Measurements from ENCODE around the gene TBX6.

TBX6 gene

GRCh38 chr16:30084096-30084815, 7.5 kb downstream of the TBX6 start:
- Histone ChIP-seq H4K20me1 (peaks cover 20 to 76% (median 51%) of the 10 kb centered on the region in 11 experiments; a peak in 21 of 22 replicates), H3K36me3 (peaks cover 64 to 84% (median 76%) of the 10 kb centered on the region in 11 experiments), H3K27me3 (no peaks in the 10 kb centered on the region), H3K4me3 (no peak overlapping the region), H3K27ac (peak overlapping the region in 3 of 11 experiments; percentile 22 to 61 (median 38); a peak in 3 of 22 replicates), H3K4me2 (peak overlapping the region in 5 of 11 experiments; percentile 19 to 63 (median 46); a peak in 8 of 22 replicates), H3K4me1 (peaks cover 11 to 75% (median 43%) of the 10 kb centered on the region in 10 experiments), H3K9me3 (replicated peaks in 1 of 11) (no peaks in the 10 kb centered on the region), H3K9ac (peak overlapping the region in 3 of 11 experiments; percentile 6 to 44 (median 8); a peak in 1 of 22 replicates)
- TF ChIP-seq Cebpa-rat (IDR thresholded peaks at IDR 0.05): no peak

- H4K20me1 ChIP-seq: peaks cover 27 to 84% (median 59%) of the 10 kb centered on the region in 11 experiments
- H3K9me3 ChIP-seq (replicated peaks in 1 of 11): no peaks in the 10 kb centered on the region
- no peak for TF ChIP-seq Cebpa-rat (IDR thresholded peaks at IDR 0.05)
- H3K27me3 ChIP-seq: no peaks in the 10 kb centered on the region
- peaks cover 7 to 75% (median 40%) of the 10 kb centered on the region in 10 experiments for H3K4me1 ChIP-seq
- H3K9ac ChIP-seq: peak overlapping the region in 4 of 11 experiments; percentile 4 to 9 (median 7); a peak in 2 of 22 replicates
- H3K36me3 ChIP-seq: peaks cover 72 to 92% (median 85%) of the 10 kb centered on the region in 11 experiments
- H3K27ac ChIP-seq: peak overlapping the region in 2 of 11 experiments; percentile 3 to 61; a peak in 3 of 22 replicates
- peak overlapping the region in 1 of 11 experiments; percentile 63; a peak in 1 of 22 replicates for H3K4me2 ChIP-seq
- H3K4me3 ChIP-seq: no peak overlapping the region
Measured at GRCh38 chr16:30083216-30084055, 8.3 kb downstream of the TBX6 start.

- Histone ChIP-seq H3K9ac (peak overlapping the region in 2 of 11 experiments; percentile 4 to 8; a peak in 1 of 22 replicates), H4K20me1 (peaks cover 35 to 92% (median 67%) of the 10 kb centered on the region in 11 experiments), H3K4me3 (no peak overlapping the region), H3K36me3 (peaks cover 80 to 99% (median 93%) of the 10 kb centered on the region in 11 experiments), H3K9me3 (replicated peaks in 1 of 11) (no peaks in the 10 kb centered on the region), H3K4me1 (peaks cover 9 to 75% (median 46%) of the 10 kb centered on the region in 10 experiments), H3K27ac (peak overlapping the region in 1 of 11 experiments; percentile 3; a peak in 1 of 22 replicates), H3K27me3 (no peaks in the 10 kb centered on the region), H3K4me2 (no peak overlapping the region)
- no peak for TF ChIP-seq Cebpa-rat (IDR thresholded peaks at IDR 0.05)
Measured at GRCh38 chr16:30082545-30083090, 9.1 kb downstream of the TBX6 start.

- Histone ChIP-seq H3K4me2 (peak overlapping the region in 1 of 11 experiments; percentile 97; a peak in 1 of 22 replicates), H3K36me3 (peaks cover 72 to 79% (median 75%) of the 10 kb centered on the region in 11 experiments), H3K27ac (no peak overlapping the region)
Measured at GRCh38 chr16:30079480-30079879, 12.2 kb downstream of the TBX6 start.

GRCh38 chr16:30078744-30079143, 13.0 kb downstream of the TBX6 start:
- peak overlapping the region in 1 of 11 experiments; percentile 86; a peak in 1 of 22 replicates for H3K27ac ChIP-seq
- no peaks in the 10 kb centered on the region for H3K9me3 ChIP-seq (replicated peaks in 1 of 11)
- peaks cover 65 to 77% (median 73%) of the 10 kb centered on the region in 11 experiments for H3K36me3 ChIP-seq
- peaks cover 24 to 62% (median 40%) of the 10 kb centered on the region in 10 experiments for H3K4me1 ChIP-seq
- no peak for TF ChIP-seq Cebpa-rat (IDR thresholded peaks at IDR 0.05)
- peak overlapping the region in 6 of 11 experiments; percentile 84 to 98 (median 95); a peak in 8 of 22 replicates for H3K4me2 ChIP-seq
- peak overlapping the region in 2 of 10 experiments; percentile 93 to 95; a peak in 2 of 20 replicates for H3K4me3 ChIP-seq
- H3K9ac ChIP-seq: peak overlapping the region in 9 of 11 experiments; percentile 15 to 98 (median 94); a peak in 13 of 22 replicates
- no peaks in the 10 kb centered on the region for H3K27me3 ChIP-seq
- H4K20me1 ChIP-seq: peaks cover 50 to 74% (median 67%) of the 10 kb centered on the region in 11 experiments

More at GRCh38 chr16:30079480-30079879, 12.2 kb downstream of the TBX6 start:
- Histone ChIP-seq H3K4me3 (no peak overlapping the region), H4K20me1 (peaks cover 50 to 81% (median 70%) of the 10 kb centered on the region in 11 experiments), H3K9ac (0 out of 22 replicates have a peak overlapping the region, but pooled peaks of 1 of the 11 experiments have one; percentile 29), H3K9me3 (replicated peaks in 1 of 11) (no peaks in the 10 kb centered on the region), H3K27me3 (no peaks in the 10 kb centered on the region), H3K4me1 (peaks cover 24 to 61% (median 38%) of the 10 kb centered on the region in 10 experiments)
- no peak for TF ChIP-seq Cebpa-rat (IDR thresholded peaks at IDR 0.05)

- Histone ChIP-seq H3K4me2 (peak overlapping the region; percentile 84 to 98 (median 93)), H3K36me3 (peaks cover 62 to 77% (median 72%) of the 10 kb centered on the region in 11 experiments), H3K9ac (peak overlapping the region; percentile 86 to 98 (median 94); a peak in 21 of 22 replicates), H3K4me3 (peak overlapping the region; percentile 83 to 98 (median 94); a peak in 14 of 20 replicates), H3K9me3 (replicated peaks in 1 of 11) (no peaks in the 10 kb centered on the region), H3K4me1 (peaks cover 24 to 61% (median 41%) of the 10 kb centered on the region in 10 experiments), H3K27ac (peak overlapping the region in 7 of 11 experiments; percentile 21 to 93 (median 86); a peak in 10 of 22 replicates), H3K27me3 (no peaks in the 10 kb centered on the region), H4K20me1 (peaks cover 45 to 68% (median 58%) of the 10 kb centered on the region in 11 experiments)
- TF ChIP-seq Cebpa-rat (IDR thresholded peaks at IDR 0.05): no peak
Measured at GRCh38 chr16:30077656-30078055, 14.1 kb downstream of the TBX6 start.

GRCh38 chr16:30076276-30076791, 15.4 kb downstream of the TBX6 start:
- Histone ChIP-seq H3K36me3 (peaks cover 65 to 77% (median 72%) of the 10 kb centered on the region in 11 experiments), H3K27me3 (no peaks in the 10 kb centered on the region), H3K27ac (peak overlapping the region; percentile 83 to 93 (median 88)), H4K20me1 (peaks cover 55 to 71% (median 59%) of the 10 kb centered on the region in 11 experiments), H3K9me3 (replicated peaks in 1 of 11) (no peaks in the 10 kb centered on the region), H3K9ac (peak overlapping the region; percentile 86 to 98 (median 94)), H3K4me2 (peak overlapping the region; percentile 84 to 98 (median 93)), H3K4me1 (peaks cover 24 to 73% (median 41%) of the 10 kb centered on the region in 10 experiments), H3K4me3 (peak overlapping the region; percentile 83 to 98 (median 94))
- TF ChIP-seq Cebpa-rat (IDR thresholded peaks at IDR 0.05): no peak

All from BLaER1 treated with 17β-estradiol and CSF1 and Interleukin-3, amounts not matched to agents 10 nM and 100 nM (cell line).